Central memory CD4-positive, alpha-beta T cell (primary cell): Measurements from ENCODE around the gene NUP153.

Experiments
- DNase-seq: peaks from one replicate; pipeline ENCODE4 v3.0.0; 2022

NUP153 gene

DNA sequence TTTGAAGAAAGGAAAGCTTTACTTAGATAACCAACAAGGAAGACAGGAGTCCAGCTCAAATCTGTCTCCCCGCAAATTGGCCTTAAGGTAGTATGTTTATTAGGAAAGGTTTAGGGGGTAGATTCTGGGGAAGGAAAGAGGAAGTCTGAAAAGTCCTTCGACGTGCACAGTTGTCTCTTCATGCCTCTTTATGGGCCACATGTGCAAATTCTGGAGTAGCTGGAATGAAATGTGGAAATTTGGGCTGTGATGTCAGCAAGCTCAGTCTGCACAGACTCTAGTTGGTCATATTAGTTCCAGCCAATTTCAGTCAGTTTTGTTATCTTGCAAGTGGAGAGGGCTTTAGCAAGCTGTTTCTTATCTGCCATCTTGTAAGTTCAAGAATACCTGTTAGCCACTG, 50.1 kb downstream of the NUP153 start:
- no peak for DNase-seq

DNA sequence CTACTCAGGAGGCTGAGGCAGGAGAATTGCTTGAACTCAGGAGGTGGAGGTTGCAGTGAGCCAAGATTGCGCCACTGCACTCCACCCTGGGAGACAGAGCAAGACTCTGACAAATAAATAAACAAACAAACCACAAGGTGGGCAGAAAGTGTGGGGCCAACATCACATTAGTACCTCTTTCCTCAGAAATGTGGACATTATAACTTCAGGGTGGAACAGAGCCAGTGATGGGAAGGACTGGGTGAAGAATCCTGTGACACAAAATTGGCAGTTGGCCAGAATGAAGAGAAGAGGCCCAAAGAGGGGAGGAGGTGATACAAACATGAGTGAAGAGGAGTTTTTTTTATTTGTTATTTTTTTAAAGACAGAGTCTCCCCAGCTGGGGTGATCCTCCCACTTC, 50.6 kb downstream of the NUP153 start:
- DNase-seq, result no peak

DNA sequence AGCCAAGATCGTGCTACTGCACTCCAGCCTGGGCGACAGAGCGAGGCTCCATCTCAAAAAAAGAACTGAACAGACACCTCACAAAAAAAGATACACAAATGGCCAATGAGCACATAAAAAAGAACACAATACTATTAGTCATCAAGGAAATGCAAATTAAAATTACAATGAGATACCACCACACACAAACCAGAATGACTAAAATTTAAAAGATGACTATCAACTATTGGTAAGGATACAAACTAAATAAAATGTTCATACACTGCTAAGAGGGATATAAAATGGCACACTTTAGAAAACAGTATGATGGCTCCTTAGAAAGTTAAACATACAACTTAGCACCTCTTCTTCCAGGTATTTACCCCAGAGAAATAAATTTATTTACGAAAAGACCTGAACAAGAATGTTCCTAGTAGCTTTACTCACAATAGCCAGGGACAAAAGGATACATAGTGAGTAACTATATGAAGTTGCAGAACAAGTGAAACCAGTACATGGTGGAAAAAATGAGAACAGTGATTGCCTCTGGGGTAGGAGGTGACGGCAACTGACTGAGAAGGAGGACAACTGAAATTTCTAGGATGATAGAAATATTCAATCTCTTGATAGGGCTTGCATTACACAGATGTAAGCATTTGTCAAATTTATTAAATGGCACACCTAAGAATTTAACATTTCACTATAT, 53.4 kb downstream of the NUP153 start:
- DNase-seq, result no peak

DNA sequence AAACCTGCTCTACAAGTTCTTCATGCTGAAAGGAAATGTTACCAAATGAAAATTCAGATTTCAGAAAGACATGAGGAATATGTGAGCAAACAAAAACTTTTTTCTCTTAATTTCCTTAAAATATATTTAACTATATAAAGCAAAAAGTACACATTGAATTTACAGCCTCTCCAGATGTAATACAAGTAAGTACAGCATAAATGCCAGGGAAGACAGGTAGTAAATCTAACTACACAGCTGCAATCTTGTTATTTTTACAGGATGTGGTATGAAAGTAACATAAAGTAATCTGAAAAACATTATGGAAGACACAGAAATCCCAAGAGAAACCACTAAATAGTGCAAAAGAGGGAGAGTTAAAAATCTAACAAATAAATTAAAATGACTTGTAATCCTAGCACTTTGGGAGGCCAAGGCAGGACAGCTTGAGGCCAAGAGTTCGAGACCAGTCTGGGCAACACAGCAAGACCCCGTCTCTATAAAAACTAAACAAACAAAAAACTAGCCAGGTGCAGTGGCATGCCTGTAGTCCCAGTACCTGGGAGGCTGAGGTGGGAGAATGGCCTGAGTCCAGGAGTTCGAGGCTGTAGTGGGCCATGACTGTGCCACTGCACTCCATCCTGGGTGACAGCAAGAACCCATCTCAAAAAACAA, 55.9 kb downstream of the NUP153 start:
- no peak for DNase-seq

DNA sequence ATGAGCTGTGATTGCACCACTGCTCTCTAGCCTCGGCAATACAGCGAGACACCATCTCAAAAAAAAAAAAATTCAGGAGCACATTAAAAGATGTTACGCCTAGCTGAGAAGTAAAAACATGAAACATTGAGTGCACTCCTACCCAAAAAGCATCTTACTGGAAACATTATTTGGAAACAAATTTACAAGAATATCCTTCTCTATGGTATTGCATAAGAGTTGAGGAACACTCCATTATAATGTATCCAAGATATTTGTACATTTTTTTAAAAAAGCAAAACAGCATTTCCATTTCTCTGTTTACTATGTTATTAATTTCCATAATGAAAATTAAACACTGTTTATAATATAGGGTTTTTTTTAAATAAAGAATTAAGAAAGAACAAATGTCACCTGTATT, 58.0 kb downstream of the NUP153 start:
- no peak for DNase-seq

DNA sequence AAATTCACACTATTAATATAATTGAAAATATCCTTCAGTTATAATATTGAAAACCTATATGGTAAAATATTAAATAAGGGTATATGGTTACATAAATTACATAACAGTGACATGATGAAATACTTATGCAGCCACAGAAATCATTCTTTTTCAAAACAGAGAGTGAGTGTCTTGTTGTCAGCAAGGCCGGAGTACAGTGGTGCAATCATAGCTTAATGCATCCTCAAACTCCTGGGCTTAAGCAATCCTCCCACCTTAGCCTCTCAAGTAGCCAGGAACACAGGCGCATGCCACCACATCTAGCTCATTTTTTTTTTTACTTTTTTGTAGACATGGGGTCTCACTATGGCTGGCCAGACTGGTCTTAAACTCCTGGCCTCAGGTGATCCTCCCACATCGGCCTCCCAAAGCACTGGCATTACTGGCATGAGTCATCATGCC, 66.2 kb downstream of the NUP153 start:
- no peak for DNase-seq

DNA sequence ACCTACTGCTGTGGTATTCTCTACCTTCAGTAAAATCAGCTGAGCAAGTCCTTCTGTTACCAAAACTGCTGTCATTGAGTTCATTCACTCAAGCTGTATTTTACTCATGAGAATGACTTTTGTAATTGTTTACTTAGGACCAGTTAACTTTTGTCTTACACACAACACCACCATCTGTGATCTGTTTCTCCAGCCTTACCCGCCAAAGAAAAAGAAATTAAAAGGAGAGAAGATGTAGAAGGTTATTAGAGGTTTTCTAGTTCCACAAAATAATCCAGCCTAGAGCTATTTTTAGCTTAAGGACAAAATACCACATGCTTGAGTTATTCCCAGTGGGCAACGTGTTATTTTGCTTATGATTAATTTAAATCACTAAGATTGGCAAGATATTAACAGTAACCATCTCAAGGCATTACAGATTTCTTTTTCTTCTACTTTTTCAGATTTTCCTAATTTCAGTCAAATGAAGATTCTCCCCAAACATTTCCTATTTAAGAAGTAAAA, 68.5 kb downstream of the NUP153 start:
- no peak for DNase-seq

DNA sequence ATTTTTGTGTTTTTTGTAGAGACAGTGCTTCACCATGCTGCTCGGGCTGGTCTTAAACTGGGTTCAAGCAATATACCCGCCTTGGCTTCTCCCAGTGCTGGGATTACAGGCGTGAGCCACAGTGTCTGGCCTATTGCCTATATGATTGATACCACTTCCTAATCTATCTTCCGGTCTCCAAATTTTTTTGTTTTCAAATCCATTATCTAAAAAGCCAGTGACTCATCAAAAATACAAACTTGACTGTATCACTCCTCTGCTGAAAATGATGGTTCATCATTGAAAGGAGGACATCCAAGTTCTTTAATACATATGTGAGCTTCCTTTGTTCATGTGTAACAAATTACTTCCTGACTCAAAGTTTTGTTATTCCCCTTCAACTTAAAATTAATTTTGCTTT, 71.2 kb downstream of the NUP153 start:
- no peak for DNase-seq

DNA sequence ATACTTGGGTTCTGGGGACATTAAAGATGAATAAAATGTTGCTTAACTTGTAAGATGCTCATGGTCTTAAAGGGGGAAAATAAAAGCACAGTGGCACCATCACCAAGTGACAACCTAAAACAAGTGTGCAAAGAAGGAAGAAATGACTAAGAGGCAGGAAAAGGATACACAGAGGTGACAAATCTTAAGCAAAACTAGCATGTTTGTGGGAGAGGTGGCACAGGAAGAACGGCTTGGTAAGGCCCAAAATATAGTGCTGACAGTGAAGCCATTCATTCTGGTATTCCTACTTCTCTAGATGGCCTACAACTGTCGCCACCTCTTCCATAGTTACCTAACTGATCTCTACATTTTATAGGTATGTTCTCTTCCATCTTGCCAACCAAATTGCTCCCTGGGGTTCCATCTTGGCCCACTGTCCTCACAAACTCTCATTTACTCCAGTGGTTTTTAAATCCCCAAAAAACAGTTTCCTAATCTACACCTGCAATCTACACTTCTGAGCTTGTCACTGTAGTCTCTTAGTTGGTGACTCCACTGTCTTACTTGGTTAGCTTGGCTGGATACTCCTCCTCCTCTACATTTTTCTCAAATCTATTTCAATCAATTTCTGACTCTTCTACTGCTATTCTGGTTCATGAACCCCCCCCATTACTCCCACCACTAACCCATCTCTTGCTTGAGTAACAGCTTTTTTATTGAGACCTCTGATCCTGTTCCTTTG, 73.1 kb downstream of the NUP153 start:
- no peak for DNase-seq

DNA sequence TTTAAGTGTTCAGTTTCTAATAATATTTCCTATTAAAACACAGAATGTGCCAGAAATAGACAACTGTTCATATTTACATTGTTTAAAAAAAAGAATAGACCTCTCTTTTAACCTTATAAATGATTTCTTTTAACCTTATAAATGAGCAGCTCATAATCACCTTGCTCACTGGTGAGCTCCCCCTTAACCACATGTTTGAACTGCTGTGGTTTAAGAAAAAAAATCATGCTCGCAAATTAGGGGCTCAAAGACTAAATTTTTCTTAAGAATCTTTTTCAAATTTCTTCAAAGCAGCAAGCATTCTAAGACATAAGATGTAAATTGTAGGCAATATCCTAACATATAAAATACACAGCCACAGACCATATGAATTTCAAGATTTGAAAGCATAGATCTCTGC, 73.8 kb downstream of the NUP153 start:
- no peak for DNase-seq

DNA sequence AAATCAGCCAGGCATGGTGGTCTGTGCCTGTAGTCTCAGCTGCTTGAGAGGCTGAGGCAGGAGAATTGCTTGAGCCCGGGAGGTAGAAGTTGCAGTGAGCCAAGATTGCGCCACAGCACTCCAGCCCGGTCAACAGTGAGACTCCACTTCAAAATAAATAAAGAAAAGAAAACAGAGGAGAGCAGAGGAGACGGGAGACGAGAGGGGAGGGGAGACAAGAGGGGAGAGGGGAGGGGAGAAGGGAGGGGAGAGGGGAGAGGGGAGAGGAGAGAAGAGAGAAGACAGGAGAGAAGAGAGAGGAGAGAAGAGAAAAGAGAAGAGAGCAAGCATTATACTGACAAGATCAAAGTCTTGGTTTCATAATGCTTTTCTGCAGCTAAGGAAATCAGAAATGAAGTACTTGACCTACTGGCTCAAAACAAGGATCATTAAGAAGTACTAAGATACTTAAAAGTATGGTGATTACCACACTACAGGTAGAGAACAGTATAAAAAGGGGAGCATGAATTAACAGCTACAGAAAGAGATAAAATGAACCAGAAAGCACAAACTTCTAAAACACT, 76.1 kb downstream of the NUP153 start:
- no peak for DNase-seq

DNA sequence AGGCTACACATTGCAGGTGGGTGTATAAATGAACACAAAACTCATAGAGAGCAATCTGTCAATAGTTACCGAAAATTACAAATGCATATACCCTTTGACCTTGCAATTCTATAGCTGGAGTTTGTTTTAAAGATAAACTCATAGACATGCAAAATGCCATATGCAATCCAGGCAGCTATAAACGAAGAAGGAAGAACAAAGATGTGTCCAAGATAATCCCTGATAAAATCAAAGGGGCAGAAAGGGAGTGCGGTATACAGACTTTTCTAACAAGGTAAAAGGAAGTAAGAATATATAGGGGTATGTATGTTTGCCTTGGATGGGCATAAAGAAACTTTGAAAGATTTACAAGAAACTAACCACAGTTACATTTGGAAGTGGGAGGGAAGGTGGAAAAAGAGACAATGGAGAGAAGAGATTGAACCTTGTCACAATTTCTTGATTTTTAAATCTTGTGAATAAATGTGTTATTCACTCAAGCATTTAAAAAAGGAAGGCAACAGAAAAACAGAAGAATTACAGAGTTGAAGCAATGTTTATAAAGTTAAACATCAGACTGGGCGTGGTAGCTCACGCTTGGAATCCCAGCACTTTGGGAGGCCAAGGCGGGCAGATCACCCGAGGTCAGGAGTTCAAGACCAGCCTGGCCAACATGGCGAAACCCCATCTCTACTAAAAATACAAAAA, 76.8 kb downstream of the NUP153 start:
- no peak for DNase-seq

DNA sequence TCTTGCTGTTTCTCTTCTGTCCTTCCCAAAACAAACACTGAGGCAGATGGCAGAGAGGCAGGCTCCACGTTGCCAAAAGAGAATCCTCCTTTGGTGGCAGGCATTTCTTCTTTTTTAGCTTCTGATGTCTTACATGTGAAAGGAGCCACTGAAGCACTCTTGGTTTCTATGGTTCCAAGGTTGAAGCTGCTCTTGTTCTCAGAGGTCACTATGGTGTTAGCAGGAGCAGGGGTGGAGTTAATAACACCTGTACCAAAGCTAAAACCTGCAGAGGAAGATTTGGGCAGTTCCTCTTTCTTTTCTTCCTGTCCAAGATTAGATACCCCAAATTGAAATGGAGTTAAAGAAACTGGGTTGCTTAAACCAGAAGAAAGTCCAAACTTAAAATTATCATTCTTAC, 77.9 kb downstream of the NUP153 start:
- no peak for DNase-seq

DNA sequence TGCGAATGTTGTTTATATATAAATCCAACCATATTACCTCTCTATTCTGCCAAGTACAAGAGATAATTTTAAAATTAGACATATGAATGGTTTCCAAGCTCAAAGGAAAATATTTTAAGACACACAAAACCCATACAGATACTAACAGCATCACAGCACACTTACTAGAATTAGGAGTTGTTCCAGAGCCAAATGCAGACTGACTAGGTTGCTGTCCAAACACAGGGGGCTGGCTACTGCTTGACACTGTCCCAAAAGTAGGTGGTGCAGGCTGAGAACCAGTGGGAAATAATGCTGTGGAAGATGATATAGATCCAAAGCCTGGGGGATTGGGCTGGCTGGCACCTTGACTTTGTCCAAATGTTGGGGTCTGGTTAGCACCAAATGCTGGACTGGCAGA, 82.3 kb downstream of the NUP153 start:
- no peak for DNase-seq

DNA sequence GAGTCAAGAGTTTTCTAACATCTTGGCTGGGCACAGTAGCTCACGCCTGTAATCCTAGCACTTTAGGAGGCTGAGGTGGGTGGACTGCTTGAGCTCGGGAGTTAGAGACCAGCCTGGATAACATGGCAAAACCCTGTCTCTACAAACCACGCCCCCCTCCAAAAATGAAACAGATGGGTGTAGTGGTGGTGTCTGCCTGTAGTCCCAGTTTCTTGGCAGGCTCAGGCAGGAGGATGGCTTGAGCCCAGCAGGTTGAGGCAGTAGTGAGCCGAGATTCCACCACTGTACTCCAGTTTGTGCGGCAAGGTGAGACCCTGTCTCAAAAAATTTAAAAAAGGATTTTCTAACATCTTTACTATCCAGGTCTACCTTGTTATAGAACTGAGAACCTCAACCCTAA, 84.6 kb downstream of the NUP153 start:
- DNase-seq, result no peak

DNA sequence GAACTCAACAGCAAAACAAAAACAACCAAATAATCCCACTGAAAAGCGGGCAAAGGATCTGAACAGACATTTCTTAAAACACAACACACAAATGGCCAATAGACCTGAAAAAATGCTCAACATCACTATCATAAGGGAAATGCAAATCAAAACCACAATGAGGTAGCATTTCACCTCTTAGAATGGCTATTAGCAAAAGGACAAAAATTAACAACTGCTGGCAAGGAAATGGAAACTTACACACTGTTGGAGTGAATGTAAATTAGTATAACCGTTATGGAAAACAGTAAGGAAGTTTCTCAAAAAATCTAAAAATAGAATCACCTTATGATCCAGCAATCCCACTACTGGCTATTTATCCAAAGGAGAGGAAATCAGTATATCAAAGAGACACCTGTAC, 85.7 kb downstream of the NUP153 start:
- DNase-seq, result no peak

DNA sequence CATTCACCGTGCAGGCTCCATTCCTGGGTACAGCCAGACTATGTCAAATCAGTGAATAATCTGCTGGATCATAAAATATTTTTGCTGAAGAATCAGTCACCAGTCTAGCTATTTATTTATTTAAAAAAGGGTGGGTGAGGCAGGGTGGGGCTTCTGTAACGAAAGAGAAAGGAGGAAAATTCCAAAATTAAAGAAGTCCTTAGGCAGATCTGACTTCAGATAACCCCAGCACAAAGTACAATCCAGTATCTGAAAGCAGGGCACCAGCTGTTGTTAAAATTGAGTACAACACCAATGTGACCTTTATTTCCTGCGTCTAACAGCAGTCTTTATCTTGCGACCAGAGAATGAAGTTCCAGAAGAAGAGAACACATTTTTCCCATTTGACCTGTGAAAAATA, 90.9 kb downstream of the NUP153 start:
- DNase-seq, result no peak

DNA sequence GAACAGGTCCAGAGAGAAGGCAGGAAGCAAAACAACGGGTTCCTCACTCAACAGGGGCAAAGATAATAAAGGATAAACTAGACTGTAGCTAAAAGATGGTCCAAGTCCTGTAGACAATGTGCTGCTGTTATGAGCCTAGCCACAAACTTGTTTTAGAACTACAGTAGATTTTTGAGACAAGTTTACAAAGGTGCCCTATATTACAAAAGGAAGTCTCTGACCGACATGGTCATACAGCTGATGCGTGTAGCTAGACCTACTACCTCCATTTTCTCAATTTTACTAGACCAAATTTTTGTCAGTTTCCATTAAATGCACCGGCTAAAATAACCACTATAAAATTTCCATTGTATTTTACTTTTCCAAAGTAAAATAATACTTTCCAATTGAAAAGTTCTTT, 94.7 kb downstream of the NUP153 start:
- DNase-seq, result no peak

DNA sequence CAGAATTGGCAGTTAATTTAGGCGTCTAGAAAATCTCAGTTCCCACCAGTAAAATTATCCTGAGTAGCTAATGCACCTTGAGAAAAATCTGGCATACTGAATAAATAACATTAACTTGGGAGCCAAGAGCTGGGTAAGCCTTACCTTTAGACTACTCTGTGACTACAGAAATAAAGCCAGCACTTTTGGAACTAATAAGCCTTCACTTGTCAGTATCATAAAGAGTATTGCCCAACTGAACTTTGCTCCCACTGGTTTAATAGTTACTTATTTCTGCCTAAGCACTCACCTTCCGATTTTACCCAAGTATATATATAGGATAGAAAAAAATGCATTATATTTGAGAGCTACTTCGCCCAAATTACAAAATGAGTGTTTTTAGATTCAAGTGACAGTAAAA, 95.9 kb downstream of the NUP153 start:
- DNase-seq, result no peak

DNA sequence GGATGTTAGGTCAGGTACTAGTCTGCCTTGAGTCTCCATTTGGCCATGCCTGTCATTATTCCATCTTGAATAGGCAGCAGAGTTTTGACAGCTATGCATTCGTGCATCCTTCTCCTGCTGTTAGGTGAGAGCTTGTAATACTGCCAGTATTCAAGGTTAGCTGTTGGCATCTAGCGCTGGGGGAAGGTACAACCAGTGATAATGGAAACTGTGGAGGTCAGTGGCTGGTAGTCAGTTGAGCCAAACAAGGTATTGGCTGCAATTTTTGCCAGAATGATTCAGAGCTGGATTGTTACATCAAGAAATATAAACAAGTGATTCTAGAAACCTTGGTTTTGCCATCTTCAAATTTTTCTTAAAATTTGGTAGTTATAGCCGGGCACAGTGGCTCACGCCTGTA, 100.1 kb downstream of the NUP153 start:
- no peak for DNase-seq

DNA sequence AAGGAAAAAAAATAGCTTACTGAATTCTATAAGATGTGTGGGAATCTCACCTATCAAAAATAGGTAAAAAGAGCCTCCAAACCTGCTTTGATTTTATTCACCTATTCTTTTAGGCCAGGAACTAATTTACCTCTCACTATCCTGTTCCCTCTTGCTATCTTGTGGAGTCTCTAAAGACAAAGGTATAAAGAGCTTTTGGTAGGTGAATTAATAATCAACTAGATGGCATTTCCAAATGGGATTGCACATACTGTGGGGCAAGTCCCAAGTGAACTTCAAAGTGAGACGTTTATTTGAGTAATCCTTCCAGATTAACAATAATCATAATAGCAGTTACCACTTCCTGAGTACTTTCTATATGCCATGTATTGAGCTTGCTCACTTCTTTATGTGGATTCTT, 103.8 kb downstream of the NUP153 start:
- DNase-seq, result no peak

DNA sequence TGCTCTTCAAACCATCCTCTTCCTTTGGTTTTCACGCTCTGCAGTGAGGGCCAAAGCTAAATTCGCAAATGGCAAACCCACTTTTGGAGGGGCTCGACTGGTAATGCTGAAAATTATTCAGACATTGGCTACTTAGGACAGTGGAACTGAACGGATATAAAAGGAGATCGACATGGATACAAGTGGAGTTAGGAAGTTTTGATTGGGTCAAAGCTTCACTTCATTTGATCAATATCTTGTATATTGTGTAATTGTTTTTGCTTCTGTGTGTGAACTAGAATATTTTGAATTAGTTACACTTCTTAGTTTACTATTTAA, 105.4 kb downstream of the NUP153 start:
- no peak for DNase-seq
